NCI-H2227 (cell line): ENCODE data around the gene GMPPA.

ENCODE experiments used
- DNase-seq: peaks from one replicate; lab custom pipeline; 2025; ENCODE audit not compliant: unreplicated experiment; lab: John Stamatoyannopoulos, UW

The GMPPA gene

DNA sequence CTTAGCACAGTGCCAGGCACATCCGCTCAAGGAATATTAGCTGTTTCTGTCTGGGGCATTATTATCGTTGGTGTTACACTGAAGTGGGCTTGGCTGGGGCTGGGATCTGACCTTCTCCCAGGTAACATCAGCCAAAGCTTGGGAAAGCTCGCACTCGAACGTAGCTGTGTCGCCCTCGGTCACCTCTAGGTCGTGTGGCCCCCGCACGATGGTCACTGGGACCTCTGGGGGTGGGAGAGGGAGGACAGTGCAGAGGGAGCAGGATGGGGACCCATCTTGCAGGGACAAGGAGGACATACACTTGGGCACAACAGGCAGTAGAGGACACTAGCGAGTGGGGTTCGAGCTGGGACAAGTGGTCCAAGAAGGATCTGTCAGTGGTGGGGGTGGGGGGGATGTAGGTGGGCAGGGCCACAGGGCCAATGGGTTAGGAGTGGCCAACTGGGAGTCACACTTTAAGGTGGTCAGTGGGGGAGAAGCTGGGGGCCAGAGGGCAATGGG is 54.8 kb downstream of the GMPPA start:
- DNase-seq = no peak

DNA sequence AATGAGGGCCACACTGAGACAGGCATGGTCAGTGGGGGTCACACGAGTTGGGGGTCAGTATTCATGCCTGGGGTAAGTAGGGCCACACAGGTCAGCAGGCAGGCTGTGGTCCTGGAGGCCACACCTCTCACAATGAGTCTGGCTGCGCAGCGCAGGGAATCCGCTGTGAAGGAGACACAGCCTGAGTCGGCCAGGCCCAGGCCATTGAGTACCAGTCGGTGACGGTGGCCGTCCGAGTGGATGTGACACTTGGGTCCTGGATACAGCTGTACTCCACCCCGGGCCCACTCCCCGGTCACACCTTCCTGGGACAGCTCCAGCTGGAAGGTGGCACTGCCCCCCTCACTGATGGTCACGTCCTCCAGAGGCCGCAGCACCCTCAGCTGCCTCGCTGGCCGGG is 55.7 kb downstream of the GMPPA start:
- DNase-seq = no peak

DNA sequence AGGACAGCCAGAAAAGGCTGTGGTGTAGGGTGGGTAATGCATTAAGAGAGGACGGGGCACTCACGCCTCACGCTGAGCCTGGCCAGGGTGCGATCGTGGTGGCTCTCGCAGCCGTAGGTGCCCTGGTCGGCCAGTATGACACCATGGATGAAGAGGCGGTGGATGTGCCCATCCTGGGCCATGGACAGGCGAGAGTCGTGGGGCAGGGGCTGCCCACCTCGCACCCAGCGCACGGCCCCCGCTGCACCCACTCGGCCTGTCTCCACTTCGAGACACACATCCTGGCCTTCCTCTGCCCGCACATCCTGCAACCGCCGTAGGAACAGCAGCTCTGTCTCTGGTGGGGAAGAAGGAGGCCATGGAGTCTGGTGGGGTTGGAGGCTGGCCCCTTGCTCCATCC is 57.3 kb downstream of the GMPPA start:
- DNase-seq = no peak

DNA sequence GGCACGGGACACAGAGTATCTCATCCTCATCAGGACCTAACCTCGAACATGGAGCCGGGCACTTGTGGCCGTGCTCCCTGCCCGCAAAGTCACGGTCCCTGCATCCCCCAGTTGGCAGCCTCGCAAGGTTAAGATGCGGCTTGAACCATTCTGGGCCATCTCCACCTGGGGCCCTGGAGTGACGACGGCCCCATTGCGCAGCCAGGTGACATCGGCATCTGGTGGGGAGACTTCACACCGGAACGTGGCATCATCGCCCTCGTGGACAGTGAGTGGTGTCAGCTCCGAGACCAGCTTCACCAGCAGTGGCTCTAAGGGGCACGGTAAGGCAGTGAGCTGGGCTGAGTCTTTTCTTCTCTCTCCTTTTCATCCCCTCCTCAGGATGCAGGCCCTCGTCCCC is 57.7 kb downstream of the GMPPA start:
- DNase-seq = no peak
